ENCODE measurements around the gene SPIN1.

DNA sequence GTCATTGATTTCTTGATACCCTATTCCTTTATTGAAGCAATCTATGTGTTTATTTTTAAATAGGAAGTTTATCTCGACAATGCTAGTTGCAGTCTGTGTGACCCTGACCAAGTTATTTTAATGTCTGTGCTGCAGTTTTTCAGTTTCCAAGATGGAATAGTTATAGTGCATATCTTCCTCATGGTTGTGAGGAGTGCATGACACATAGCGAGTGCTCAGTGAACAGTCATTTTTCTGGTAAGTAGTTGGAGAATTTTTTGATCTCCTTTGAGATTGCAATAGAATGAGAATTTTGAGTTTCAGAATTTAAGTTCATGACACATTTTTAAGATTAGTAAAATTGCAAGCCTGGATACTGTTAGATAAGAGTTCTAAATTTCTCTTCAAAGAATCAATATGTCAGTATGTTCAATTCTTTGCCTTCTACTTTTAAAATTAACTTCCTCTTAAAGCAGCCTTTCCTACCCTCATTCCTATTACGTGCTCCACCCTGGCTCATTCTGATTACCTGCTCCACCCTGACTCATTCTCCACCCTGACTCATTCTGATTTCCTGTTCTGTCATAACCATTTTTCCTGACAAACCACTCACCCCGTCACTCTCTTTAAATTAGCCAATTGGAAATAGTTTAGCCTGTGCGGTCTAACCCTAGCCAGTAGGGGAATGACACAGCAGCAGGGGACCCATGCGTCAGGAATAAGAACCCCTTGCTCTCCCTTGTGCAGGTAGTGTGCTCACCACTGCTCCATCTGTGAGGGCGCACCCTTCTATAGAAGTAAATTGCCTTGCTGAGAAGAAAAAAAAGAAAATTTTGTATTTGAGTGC, 30.7 kb downstream of the SPIN1 start:
- no peak for TF ChIP-seq POLR2A (IDR thresholded peaks at IDR 0.05)
- TF ChIP-seq, protein P1, sequence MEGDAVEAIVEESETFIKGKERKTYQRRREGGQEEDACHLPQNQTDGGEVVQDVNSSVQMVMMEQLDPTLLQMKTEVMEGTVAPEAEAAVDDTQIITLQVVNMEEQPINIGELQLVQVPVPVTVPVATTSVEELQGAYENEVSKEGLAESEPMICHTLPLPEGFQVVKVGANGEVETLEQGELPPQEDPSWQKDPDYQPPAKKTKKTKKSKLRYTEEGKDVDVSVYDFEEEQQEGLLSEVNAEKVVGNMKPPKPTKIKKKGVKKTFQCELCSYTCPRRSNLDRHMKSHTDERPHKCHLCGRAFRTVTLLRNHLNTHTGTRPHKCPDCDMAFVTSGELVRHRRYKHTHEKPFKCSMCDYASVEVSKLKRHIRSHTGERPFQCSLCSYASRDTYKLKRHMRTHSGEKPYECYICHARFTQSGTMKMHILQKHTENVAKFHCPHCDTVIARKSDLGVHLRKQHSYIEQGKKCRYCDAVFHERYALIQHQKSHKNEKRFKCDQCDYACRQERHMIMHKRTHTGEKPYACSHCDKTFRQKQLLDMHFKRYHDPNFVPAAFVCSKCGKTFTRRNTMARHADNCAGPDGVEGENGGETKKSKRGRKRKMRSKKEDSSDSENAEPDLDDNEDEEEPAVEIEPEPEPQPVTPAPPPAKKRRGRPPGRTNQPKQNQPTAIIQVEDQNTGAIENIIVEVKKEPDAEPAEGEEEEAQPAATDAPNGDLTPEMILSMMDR (IDR thresholded peaks at IDR 0.05) = no peak
